Renal cortex interstitium (tissue), 3 donors: ENCODE data around the gene ALDH1L1. TPM values are rescaled to one million over a fixed set of nuclear protein-coding genes. Genes with fewer than 3 reads are reported as not detected.

Experiments
- polyA plus RNA-seq, 3 donors: library from polyadenylated mRNA; unstranded; fragments of 120-200 nt; gene quantifications; one replicate each; pipeline ENCODE4 v1.2.1, GENCODE V29; 2013; ENCODE audit not compliant: insufficient read length in 3 of 3

Gene ALDH1L1
- polyA plus RNA-seq, 3 donors = 41.1 to 50.8 (median 43.0) TPM

Other genes starting within 250 kb of the ALDH1L1 start
- gene ROPN1B, start 211.4 kb downstream of the ALDH1L1 start, polyA plus RNA-seq = 1 to 10 TPM in 1 of 3 donors, under 1 TPM in 2; 0.68 to 1.1 (median 0.76) TPM
- gene SLC41A3, start 96.5 kb downstream of the ALDH1L1 start, polyA plus RNA-seq = 10 to 100 TPM; 72.5 to 78.3 (median 74.3) TPM
- 10 to 100 TPM; 11.9 to 15.5 (median 15.4) TPM for gene KLF15, start 176.8 kb upstream of the ALDH1L1 start, polyA plus RNA-seq
- gene CFAP100, start 214.3 kb upstream of the ALDH1L1 start, polyA plus RNA-seq = 1 to 10 TPM in 2 of 3 donors, under 1 TPM in 1; 0.84 to 3.3 (median 1.1) TPM